ENCODE data around the gene UNC79. TPM values are rescaled to one million over a fixed set of nuclear protein-coding genes. Genes with fewer than 3 reads are reported as not detected.

UNC79 gene
- total RNA-seq, 1 experiment from 2014 or later = not detected

GRCh38 chr14:93685121-93685895 is 254.6 kb downstream of the UNC79 start:
- in situ Hi-C loops (cut with HindIII; ENCODE audit: low pct_unique_long_range_greater_than_20kb, low sequenced_read_pairs) = no loop called here
- DNase-seq (ENCODE audit: low read depth) = no peak

DNA sequence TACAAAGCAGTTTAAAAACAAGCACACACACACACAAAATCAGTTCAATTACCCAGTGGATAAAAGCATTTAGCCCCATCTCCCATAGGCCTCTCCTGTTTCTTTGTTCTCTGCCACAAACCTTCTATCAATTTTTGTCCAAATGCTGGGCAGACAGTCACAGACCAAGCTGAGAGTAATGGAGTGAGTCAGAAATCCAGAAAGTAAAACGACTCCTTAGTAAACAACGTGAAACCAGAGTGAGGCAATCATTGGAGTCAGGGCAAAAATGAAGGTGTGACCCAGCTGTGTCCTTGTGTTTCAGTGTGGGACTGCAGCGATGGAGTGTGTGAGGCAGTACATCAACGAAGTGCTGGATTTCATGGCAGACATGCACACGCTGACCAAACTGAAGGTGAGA is 255.5 kb downstream of the UNC79 start:
- no peak for DNase-seq (ENCODE audit: low read depth)
- in situ Hi-C loops (cut with HindIII; ENCODE audit: low pct_unique_long_range_greater_than_20kb, low sequenced_read_pairs) = no loop called here

GRCh38 chr14:93688239-93688666 is 257.5 kb downstream of the UNC79 start:
- no peak for DNase-seq (ENCODE audit: low read depth)
- in situ Hi-C loops (cut with HindIII; ENCODE audit: low pct_unique_long_range_greater_than_20kb, low sequenced_read_pairs) = no loop called here

- no peak for DNase-seq (ENCODE audit: low read depth)
- in situ Hi-C loops (cut with HindIII; ENCODE audit: low pct_unique_long_range_greater_than_20kb, low sequenced_read_pairs) = no loop called here
These were observed 258.1 kb downstream of the UNC79 start for GRCh38 chr14:93688820-93689219.

- DNase-seq (ENCODE audit: low read depth) = no peak
- in situ Hi-C loops (cut with HindIII; ENCODE audit: low pct_unique_long_range_greater_than_20kb, low sequenced_read_pairs) = no loop called here
These were observed 259.4 kb downstream of the UNC79 start for GRCh38 chr14:93690146-93690545.

DNA sequence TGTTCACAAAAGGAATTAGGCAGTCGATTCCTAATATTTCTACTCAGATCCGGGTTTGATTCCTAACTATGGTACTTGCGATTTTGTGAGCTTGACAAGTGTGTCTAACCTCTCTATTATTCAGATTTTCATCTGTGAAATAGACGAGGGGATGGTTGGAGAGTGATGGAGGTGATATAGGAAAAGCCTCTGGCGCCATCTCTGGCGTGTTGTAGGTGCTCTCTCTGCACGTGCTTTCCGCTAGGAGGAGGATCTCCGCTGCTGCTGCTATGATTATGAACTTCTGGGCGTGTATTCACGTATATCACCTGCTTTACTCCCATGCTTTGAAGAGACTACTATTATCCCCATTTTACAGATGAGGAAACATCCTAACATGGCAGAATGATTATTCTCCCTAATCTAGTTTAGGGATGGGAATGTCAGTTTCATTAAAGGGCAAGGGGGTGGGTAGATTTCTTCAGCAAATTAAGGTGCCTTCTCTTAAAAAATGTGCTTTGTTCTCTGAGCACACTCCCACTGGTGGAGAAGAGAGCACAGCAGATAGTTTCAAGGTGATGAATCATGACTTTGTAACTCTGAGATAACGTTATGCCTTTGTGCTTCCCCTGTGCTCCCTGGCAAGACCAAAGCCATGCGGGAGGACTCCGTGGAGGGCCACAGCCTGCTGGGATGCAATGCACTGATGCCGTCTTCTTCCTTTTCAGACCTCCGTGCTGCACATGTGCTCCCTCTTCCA is 260.5 kb downstream of the UNC79 start:
- DNase-seq (ENCODE audit: low read depth) = no peak

GRCh38 chr14:93693914-93694313 is 263.2 kb downstream of the UNC79 start:
- in situ Hi-C loops (cut with HindIII; ENCODE audit: low pct_unique_long_range_greater_than_20kb, low sequenced_read_pairs) = no loop called here
- no peak for DNase-seq (ENCODE audit: low read depth)

More for the DNA sequence above, 260.5 kb downstream of the UNC79 start:
- in situ Hi-C loops (cut with HindIII; ENCODE audit: low pct_unique_long_range_greater_than_20kb, low sequenced_read_pairs) = no loop called here

DNA sequence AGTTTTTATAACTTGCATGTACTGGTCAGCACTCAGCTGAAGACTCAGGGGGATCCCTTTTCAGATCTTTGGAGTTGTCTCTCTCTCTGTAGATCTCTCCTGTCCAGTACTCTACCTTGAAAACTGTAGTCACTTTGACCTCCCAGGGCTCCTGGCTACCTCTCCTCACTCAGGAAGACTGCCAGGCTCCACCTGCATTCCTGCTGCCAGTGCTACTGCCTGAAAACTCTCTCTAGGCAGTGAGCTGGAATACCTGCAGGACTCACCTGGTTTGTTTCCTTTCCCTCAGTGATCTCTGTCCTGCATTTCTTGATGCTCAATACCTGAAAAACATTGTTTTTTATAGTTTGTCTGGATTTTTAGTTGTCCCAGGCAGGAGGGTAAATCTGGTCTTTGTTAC is 270.2 kb downstream of the UNC79 start:
- in situ Hi-C loops (cut with HindIII; ENCODE audit: low pct_unique_long_range_greater_than_20kb, low sequenced_read_pairs) = no loop called here
- DNase-seq (ENCODE audit: low read depth) = no peak

DNA sequence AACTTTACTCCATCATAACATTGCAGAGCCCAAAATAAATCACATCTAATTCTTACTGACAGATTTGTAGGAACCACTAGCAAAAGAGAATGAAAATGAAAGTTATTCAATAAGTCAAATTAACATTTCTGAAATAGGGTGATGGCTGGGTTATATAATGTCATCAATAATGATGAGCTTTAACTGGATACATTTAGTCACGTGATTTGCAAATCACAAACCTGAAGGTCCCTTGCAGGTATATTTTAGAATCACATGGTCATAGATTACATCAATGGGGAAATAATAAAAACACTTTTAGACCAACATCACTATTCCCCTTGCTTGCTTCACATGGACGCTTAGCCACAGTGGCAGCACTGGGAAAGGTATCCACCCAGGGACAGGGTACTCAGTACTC is 270.8 kb downstream of the UNC79 start:
- in situ Hi-C loops (cut with HindIII; ENCODE audit: low pct_unique_long_range_greater_than_20kb, low sequenced_read_pairs) = no loop called here
- DNase-seq (ENCODE audit: low read depth) = no peak

GRCh38 chr14:93702946-93703345 is 272.2 kb downstream of the UNC79 start:
- in situ Hi-C loops (cut with HindIII; ENCODE audit: low pct_unique_long_range_greater_than_20kb, low sequenced_read_pairs) = no loop called here
- DNase-seq (ENCODE audit: low read depth) = no peak

- in situ Hi-C loops (cut with HindIII; ENCODE audit: low pct_unique_long_range_greater_than_20kb, low sequenced_read_pairs) = no loop called here
- no peak for DNase-seq (ENCODE audit: low read depth)
These were observed 273.2 kb downstream of the UNC79 start for GRCh38 chr14:93703941-93704340.

DNA sequence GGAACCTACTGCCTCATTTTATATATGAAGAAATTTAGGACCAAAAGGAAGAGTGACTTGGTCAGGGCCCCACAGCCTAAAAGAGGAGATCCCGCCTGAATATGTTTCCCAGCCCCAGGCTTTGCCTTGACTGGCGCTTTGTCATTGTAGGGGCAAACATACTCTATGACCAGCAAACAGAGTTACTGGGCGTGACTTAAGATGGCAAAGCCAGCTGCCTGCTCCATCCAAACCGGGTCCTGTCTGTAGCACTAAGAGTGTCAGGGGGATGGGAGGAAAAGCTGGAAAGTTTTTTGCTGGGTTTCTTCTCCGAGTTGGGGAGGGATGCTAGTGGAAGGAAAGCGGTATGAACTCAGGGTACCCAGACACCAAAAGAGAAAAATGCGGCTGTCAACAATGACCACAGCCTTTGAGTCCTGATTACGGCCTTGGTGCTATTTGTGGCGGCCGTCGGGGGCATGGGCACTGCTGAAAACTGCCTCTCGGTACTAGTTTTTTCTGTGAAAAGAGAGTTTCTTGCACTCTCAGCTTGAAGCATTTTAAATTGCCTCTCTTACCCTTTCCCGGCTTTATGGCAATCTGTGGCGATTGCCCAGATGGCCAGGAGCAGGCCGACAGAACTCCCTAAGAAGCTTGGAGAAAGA is 274.9 kb downstream of the UNC79 start:
- in situ Hi-C loops (cut with HindIII; ENCODE audit: low pct_unique_long_range_greater_than_20kb, low sequenced_read_pairs) = no loop called here

DNA sequence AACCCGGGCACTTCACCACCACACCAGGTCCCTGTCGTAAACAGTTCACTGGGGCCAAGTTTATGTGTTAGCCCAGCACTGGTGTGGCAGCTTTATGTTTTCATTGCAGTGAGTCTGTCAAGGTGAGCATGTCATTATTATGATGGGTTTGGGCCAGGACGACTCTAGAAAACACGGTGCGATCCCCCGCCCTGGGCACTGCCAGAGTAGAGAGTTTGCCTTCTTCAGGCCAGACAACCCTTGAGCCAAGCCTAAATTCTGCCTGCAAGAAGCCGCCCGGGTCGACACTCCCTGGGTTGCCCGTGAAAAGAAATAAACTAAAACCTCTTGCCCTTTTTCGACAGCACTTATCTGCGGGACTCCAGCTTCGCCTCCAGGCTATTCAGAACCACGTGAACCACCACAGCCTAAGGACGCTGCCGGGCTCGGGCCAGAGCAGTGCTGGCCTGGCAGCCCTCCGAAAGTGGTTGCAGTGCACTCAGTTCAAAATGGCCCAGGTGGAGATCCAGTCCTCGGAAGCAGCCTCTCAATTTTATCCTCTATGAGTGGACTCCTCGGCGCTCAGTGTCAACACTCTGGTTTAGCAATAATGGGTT is 275.7 kb downstream of the UNC79 start:
- in situ Hi-C loops (cut with HindIII; ENCODE audit: low pct_unique_long_range_greater_than_20kb, low sequenced_read_pairs) = no loop called here
- no peak for DNase-seq (ENCODE audit: low read depth)

More for the DNA sequence above, 274.9 kb downstream of the UNC79 start:
- no peak for DNase-seq (ENCODE audit: low read depth)

DNA sequence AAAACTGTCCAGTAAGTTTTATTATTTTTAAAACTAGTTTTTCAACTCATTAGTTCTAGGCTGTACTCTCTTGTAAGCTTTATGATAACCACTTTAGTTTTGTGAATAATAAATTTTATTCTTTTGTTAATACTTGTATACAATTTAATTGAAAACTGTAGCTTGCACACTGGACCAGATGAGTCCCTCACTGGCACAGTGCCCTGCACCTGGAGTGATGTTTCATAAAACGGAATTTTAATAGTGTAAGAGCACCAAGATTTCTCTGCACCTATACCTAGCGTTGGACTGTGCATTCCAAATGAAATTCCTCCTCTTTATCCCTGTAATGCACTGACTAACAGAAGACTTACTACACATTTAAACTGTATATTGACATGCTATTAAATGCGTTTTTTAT is 276.7 kb downstream of the UNC79 start:
- no peak for DNase-seq (ENCODE audit: low read depth)
- in situ Hi-C loops (cut with HindIII; ENCODE audit: low pct_unique_long_range_greater_than_20kb, low sequenced_read_pairs) = no loop called here

DNA sequence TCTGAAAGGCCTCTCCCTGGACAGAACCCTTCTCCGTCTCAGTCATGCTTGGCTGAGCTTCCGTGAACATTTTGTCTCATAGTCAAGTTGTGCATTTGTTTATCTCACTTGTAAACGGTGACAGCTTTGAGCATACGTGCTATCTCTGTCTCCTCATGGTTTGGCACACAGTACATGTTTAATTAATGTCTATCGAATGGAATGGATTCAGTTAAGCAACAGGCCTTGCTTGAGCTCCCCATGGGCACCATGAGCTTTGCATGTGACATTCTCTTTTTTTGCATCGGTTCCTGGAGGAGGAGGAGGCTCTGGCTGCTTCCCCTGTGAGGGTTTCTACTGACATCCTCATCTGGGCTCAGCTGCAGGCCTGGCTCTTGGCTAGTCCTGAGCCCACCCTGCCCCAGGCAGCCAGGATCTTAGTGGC is 277.6 kb downstream of the UNC79 start:
- in situ Hi-C loops (cut with HindIII; ENCODE audit: low pct_unique_long_range_greater_than_20kb, low sequenced_read_pairs) = no loop called here
- no peak for DNase-seq (ENCODE audit: low read depth)

DNA sequence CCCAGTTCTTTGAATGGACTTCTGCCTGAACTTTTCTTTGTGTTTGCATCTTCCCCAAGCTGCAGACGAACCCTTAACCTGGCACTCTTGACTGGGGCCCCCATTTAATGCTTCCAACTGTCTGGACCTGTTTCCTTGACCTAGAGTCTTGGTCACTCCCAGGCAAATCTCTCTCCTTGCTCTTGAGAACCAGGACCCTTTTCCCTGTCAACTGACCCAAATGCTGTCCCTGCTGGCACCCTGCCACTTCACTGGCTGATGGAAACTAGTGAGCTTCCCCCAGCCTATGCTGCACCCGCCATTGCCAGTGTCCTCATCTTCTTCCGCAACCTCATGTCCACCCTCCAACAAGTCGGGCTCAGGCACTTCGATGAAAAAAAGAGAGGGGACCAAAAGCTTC is 278.1 kb downstream of the UNC79 start:
- in situ Hi-C loops (cut with HindIII; ENCODE audit: low pct_unique_long_range_greater_than_20kb, low sequenced_read_pairs) = no loop called here
- no peak for DNase-seq (ENCODE audit: low read depth)

GRCh38 chr14:93709249-93709648 is 278.5 kb downstream of the UNC79 start:
- in situ Hi-C loops (cut with HindIII; ENCODE audit: low pct_unique_long_range_greater_than_20kb, low sequenced_read_pairs) = no loop called here

GRCh38 chr14:93712079-93712837 is 281.5 kb downstream of the UNC79 start:
- no peak for DNase-seq (ENCODE audit: low read depth)
- in situ Hi-C loops (cut with HindIII; ENCODE audit: low pct_unique_long_range_greater_than_20kb, low sequenced_read_pairs) = no loop called here

More at GRCh38 chr14:93709249-93709648, 278.5 kb downstream of the UNC79 start:
- DNase-seq (ENCODE audit: low read depth) = no peak

Data from Caki2 (cell line).